ENCODE measurements around the gene EFNB2.

The EFNB2 gene

GRCh38 chr13:106455777-106456176, 79.7 kb downstream of the EFNB2 start:
- no peak for DNase-seq

GRCh38 chr13:106455190-106455589, 80.3 kb downstream of the EFNB2 start:
- DNase-seq: no peak

GRCh38 chr13:106453101-106453500, 82.4 kb downstream of the EFNB2 start:
- no peak for DNase-seq

GRCh38 chr13:106450991-106451390, 84.5 kb downstream of the EFNB2 start:
- DNase-seq: no peak

- no peak for DNase-seq
These were observed 86.4 kb downstream of the EFNB2 start for GRCh38 chr13:106449096-106449495.

GRCh38 chr13:106445996-106446395, 89.5 kb downstream of the EFNB2 start:
- DNase-seq: no peak

GRCh38 chr13:106443607-106444322, 91.7 kb downstream of the EFNB2 start:
- DNase-seq: no peak

GRCh38 chr13:106440866-106441265, 94.6 kb downstream of the EFNB2 start:
- DNase-seq: no peak

Measured in amygdala (tissue), 56 donors.